ENCODE data around the gene SLC10A3. TPM values are rescaled to one million over a fixed set of nuclear protein-coding genes. Genes with fewer than 3 reads are reported as not detected.
A peak's percentile ranks its signal among the peaks of the same experiment; 100 is the strongest.

SLC10A3 gene
- total RNA-seq, 1 donor from 2014 or later, result 7.8 TPM

DNA sequence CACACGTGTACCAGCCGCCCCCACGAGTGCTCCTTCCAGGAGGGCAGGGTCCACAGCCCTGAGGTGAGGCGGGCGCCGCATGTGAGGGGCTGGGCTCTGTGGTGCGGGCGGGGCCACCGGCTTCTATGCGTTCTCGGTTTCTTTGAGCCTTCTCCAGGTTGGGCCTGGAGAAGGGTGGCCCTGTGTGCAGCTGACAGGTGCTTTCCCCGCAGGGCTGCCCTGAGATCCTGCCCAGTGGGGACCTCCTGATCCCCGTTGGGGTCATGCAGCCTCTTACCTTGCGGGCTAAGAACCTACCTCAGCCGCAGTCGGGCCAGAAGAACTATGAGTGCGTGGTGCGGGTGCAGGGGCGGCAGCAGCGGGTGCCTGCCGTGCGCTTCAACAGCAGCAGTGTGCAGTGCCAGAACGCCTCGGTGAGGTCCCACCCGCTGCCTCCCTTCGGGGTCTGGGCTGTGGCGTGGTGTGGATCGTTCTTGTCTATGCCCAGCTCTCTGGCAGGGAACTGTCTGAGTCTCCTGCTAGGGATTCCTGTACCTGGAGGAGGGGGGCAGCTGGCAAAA, 25.5 kb downstream of the SLC10A3 start:
- no peak for DNase-seq (ENCODE audit: low read depth, low spot score)
- H3K4me1 Mint-ChIP-seq, result no peaks in the 10 kb centered on the region
- H3K27me3 Mint-ChIP-seq (ENCODE audit: low read depth), result no peaks in the 10 kb centered on the region
- H3K4me3 Mint-ChIP-seq, result no peak overlapping the region
- H3K36me3 Mint-ChIP-seq (ENCODE audit: low read depth), result no peaks in the 10 kb centered on the region
- TF ChIP-seq, protein P1, sequence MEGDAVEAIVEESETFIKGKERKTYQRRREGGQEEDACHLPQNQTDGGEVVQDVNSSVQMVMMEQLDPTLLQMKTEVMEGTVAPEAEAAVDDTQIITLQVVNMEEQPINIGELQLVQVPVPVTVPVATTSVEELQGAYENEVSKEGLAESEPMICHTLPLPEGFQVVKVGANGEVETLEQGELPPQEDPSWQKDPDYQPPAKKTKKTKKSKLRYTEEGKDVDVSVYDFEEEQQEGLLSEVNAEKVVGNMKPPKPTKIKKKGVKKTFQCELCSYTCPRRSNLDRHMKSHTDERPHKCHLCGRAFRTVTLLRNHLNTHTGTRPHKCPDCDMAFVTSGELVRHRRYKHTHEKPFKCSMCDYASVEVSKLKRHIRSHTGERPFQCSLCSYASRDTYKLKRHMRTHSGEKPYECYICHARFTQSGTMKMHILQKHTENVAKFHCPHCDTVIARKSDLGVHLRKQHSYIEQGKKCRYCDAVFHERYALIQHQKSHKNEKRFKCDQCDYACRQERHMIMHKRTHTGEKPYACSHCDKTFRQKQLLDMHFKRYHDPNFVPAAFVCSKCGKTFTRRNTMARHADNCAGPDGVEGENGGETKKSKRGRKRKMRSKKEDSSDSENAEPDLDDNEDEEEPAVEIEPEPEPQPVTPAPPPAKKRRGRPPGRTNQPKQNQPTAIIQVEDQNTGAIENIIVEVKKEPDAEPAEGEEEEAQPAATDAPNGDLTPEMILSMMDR (conservative IDR thresholded peaks at IDR 0.05), result no peak
- no peaks in the 10 kb centered on the region for H3K9me3 Mint-ChIP-seq
- no peak overlapping the region for H3K27ac Mint-ChIP-seq (ENCODE audit: unreplicated experiment)

DNA sequence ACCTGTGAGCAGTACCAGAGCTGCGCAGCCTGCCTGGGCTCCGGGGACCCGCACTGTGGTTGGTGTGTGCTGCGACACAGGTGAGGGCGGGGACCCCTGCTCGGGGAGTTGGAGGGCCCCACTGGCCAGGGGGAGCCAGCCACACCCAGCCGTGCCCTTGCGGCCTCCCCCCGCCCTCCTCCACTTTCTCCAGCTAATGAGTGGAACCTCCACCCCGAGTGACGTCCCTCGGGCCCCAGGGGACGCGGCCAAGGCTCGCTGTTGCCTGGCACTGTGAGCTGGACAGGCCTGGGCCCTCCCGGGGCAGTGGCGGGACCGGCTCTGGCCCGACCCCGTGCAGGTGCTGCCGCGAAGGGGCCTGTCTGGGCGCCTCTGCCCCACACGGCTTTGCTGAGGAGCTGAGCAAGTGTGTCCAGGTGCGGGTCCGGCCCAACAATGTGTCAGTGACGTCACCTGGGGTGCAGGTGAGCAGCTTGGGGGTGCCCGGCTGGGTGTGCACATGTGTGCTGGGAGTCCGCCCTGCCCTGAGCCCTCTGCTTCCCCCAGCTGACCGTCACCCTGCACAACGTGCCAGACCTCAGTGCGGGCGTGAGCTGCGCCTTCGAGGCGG, 26.7 kb downstream of the SLC10A3 start:
- no peak overlapping the region for H3K27ac Mint-ChIP-seq (ENCODE audit: unreplicated experiment)
- H3K9me3 Mint-ChIP-seq, result no peaks in the 10 kb centered on the region
- no peaks in the 10 kb centered on the region for H3K4me1 Mint-ChIP-seq
- no peak overlapping the region for H3K4me3 Mint-ChIP-seq
- DNase-seq (ENCODE audit: low read depth, low spot score), result no peak
- H3K27me3 Mint-ChIP-seq (ENCODE audit: low read depth), result no peaks in the 10 kb centered on the region
- TF ChIP-seq, protein P1 (conservative IDR thresholded peaks at IDR 0.05), result no peak
- H3K36me3 Mint-ChIP-seq (ENCODE audit: low read depth), result no peaks in the 10 kb centered on the region

DNA sequence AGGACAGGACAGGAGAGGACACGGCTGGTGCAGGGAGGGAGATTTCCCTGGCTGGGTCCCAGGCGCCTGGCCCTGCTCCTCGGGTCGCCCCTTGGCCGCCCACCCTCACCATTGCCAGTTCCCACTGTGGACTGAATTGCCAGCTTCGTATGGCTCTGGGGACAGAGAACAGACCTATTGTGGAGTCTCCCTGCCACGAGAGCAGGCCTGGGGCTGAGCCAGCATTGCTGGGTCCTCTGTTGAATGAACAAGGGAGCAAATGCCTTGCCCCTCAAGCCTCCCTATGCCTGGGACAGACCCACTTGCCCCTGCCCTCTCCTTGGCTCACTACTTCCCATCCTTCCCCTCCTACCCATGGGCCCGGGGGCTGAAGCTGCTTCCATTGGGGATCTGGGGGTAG, 28.0 kb downstream of the SLC10A3 start:
- no peaks in the 10 kb centered on the region for H3K27me3 Mint-ChIP-seq (ENCODE audit: low read depth)
- no peak overlapping the region for H3K27ac Mint-ChIP-seq (ENCODE audit: unreplicated experiment)
- H3K9me3 Mint-ChIP-seq, result no peaks in the 10 kb centered on the region
- DNase-seq (ENCODE audit: low read depth, low spot score), result no peak
- H3K4me3 Mint-ChIP-seq, result no peak overlapping the region
- H3K4me1 Mint-ChIP-seq, result peaks cover 1% of the 10 kb centered on the region
- TF ChIP-seq, protein P1 (conservative IDR thresholded peaks at IDR 0.05), result no peak
- peaks cover 1% of the 10 kb centered on the region for H3K36me3 Mint-ChIP-seq (ENCODE audit: low read depth)

DNA sequence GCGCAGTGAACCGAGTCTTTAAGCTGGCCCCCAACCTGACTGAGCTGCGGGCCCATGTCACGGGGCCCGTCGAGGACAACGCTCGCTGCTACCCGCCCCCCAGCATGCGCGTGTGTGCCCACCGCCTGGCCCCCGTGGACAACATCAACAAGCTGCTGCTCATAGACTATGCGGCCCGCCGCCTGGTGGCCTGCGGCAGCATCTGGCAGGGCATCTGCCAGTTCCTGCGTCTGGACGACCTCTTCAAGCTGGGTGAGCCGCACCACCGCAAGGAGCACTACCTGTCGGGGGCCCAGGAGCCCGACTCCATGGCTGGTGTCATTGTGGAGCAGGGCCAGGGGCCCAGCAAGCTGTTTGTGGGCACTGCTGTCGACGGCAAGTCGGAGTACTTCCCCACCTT, 30.1 kb downstream of the SLC10A3 start:
- peak overlapping the region; percentile 88 for H3K4me3 Mint-ChIP-seq
- no peak overlapping the region for H3K27ac Mint-ChIP-seq (ENCODE audit: unreplicated experiment)
- no peaks in the 10 kb centered on the region for H3K27me3 Mint-ChIP-seq (ENCODE audit: low read depth)
- H3K9me3 Mint-ChIP-seq, result no peaks in the 10 kb centered on the region
- H3K36me3 Mint-ChIP-seq (ENCODE audit: low read depth), result peaks cover 3% of the 10 kb centered on the region
- TF ChIP-seq, protein P1 (conservative IDR thresholded peaks at IDR 0.05), result no peak
- peaks cover 5% of the 10 kb centered on the region for H3K4me1 Mint-ChIP-seq
- DNase-seq (ENCODE audit: low read depth, low spot score), result no peak

DNA sequence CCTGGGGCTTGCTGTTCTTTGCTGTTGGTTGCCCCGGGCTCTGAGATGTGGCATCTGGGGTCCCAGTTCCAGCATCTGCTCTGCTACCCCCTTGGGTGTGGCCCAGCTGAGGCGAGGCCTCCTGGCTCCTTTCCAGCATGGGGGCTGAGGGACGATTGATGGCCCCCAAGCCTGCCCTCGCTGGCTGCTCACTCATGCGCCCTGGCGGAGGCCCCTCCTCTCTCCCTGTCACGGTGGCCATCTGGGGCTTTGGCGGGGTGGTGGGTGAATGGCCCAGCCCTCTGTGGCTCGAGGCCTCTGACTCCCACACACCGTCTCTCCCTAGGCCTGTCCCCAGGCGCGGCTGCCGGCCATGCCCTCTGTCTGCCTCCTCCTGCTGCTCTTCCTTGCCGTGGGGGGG, 30.6 kb downstream of the SLC10A3 start:
- Mint-ChIP-seq H3K4me1 (peaks cover 5% of the 10 kb centered on the region), H3K4me3 (peak overlapping the region; percentile 88), H3K36me3 (ENCODE audit: low read depth) (peaks cover 3% of the 10 kb centered on the region), H3K27ac (ENCODE audit: unreplicated experiment) (no peak overlapping the region), H3K27me3 (ENCODE audit: low read depth) (no peaks in the 10 kb centered on the region), H3K9me3 (no peaks in the 10 kb centered on the region)
- TF ChIP-seq, protein P1 (conservative IDR thresholded peaks at IDR 0.05), result no peak
- DNase-seq (ENCODE audit: low read depth, low spot score), result no peak

Measured in neural crest cell (in vitro differentiated cells).